GM10266 (cell line): Measurements from ENCODE around the gene RNF26.
A peak's percentile ranks its signal among the peaks of the same experiment; 100 is the strongest.

Source experiments
- DNase-seq: peaks from one replicate; pipeline ENCODE4 v3.0.0; 2012; ENCODE audit errors: extremely low spot score
- CTCF ChIP-seq: IDR thresholded peaks from 2 replicates; pipeline ENCODE4 v1.5.1; 2012; ENCODE audit warnings: mild to moderate bottlenecking, low read depth; ENCODE audit not compliant: control insufficient read depth, insufficient read depth; ENCODE audit errors: missing control alignments

RNF26 gene

GRCh38 chr11:119307219-119307618 lies 27.1 kb upstream of the RNF26 start:
- DNase-seq: no peak
- peak; percentile 14 for TF ChIP-seq CTCF

GRCh38 chr11:119307974-119308373 lies 26.4 kb upstream of the RNF26 start:
- DNase-seq: no peak
- no peak for TF ChIP-seq CTCF

- DNase-seq: no peak
- TF ChIP-seq CTCF: no peak
Measured at GRCh38 chr11:119309411-119309810, 24.9 kb upstream of the RNF26 start.

GRCh38 chr11:119309953-119310681 lies 24.2 kb upstream of the RNF26 start:
- TF ChIP-seq CTCF: no peak

GRCh38 chr11:119310682-119311052 lies 23.7 kb upstream of the RNF26 start:
- no peak for DNase-seq
- no peak for TF ChIP-seq CTCF

More at GRCh38 chr11:119309953-119310681, 24.2 kb upstream of the RNF26 start:
- DNase-seq: no peak

GRCh38 chr11:119314726-119315125 lies 19.6 kb upstream of the RNF26 start:
- no peak for TF ChIP-seq CTCF
- no peak for DNase-seq

- DNase-seq: peak; percentile 56
- no peak for TF ChIP-seq CTCF
Measured at GRCh38 chr11:119315131-119316015, 19.0 kb upstream of the RNF26 start.
